Testis (tissue), 3 donors: ENCODE results near the gene NFATC2. TPM values are rescaled to one million over a fixed set of nuclear protein-coding genes. Genes with fewer than 3 reads are reported as not detected.

ENCODE experiments used
- DNase-seq: peaks from one replicate; pipeline ENCODE4 v3.0.0-alpha.2; 2019
- H3K27ac ChIP-seq, 2 donors: fragments of 200-600 bp; sonication (generic); one replicate each; pipeline ENCODE4 v1.5.1; 2019
- H3K27me3 ChIP-seq: fragments of 200-600 bp; sonication (generic); one replicate; pipeline ENCODE4 v1.5.1; 2019
- H3K36me3 ChIP-seq: fragments of 200-600 bp; sonication (generic); one replicate; pipeline ENCODE4 v1.5.1; 2017; ENCODE audit warnings: low read depth; ENCODE audit errors: missing control alignments
- H3K4me1 ChIP-seq: fragments of 200-600 bp; sonication (generic); one replicate; pipeline ENCODE4 v1.5.1; 2019
- H3K4me3 ChIP-seq, 2 donors: fragments of 200-600 bp; sonication (generic); one replicate each; pipeline ENCODE4 v1.5.1; 2017 to 2019
- H3K9me3 ChIP-seq: fragments of 200-600 bp; sonication (generic); one replicate; pipeline ENCODE4 v1.5.1; 2017
- CTCF ChIP-seq, 3 experiments: fragments of 450-650 bp in 2 of 3; fragments of 200-600 bp in 1 of 3; sonication (generic) in 1 of 3; IDR thresholded peaks; one replicate each; pipeline ENCODE4 v1.5.1; 2016 to 2019; ENCODE audit warnings: antibody characterized with exemption in 3 of 3, mild to moderate bottlenecking in 2 of 3, moderate library complexity in 1 of 3
- POLR2A ChIP-seq: fragments of 450-650 bp; IDR thresholded peaks from one replicate; pipeline ENCODE4 v1.6.1; 2017; ENCODE audit warnings: antibody characterized with exemption, mild to moderate bottlenecking, moderate library complexity
- WGBS, 2 donors: methylation state at CpG; one replicate each; pipeline ENCODE4 v1.1.5; 2018; 5-methylcytosine and 5-hydroxymethylcytosine counted together
- intact Hi-C: fragments of 100-400 bp; cut with DNase I; formaldehyde crosslinking; loops from one replicate; pipeline ENCODE4 v1.15.1; 2023; ENCODE audit warnings: low total_unique reads
- polyA plus RNA-seq: library from polyadenylated mRNA; stranded (reverse); fragments of 350-450 nt; fragmentation: Illumina TruSeq; extraction: RNeasy Lipid Tissue Mini Kit (QIAGEN cat#74804); gene quantifications from one replicate; pipeline ENCODE4 v1.2.3, GENCODE V29; 2014; ENCODE audit warnings: low read depth, low replicate concordance; ENCODE audit not compliant: insufficient read depth
- total RNA-seq, 2 donors: library from RNA; depleted of rRNA; stranded (reverse); fragments of >200 nt; gene quantifications; one replicate each; pipeline ENCODE4 v1.2.3, GENCODE V29; 2016

NFATC2 gene
- total and polyA plus RNA-seq, 3 donors from 2014 or later, result 5.4 to 7.5 (median 6.5) TPM

GRCh38 chr20:51505566-51505965, 37.0 kb downstream of the NFATC2 start:
- no peaks in the 10 kb centered on the region for H3K36me3 ChIP-seq
- H3K27me3 ChIP-seq, result no peaks in the 10 kb centered on the region
- DNase-seq, result no peak
- no peaks in the 10 kb centered on the region for H3K9me3 ChIP-seq
- intact Hi-C loops, result no loop called here
- no peaks in the 10 kb centered on the region for H3K4me1 ChIP-seq
- no peak overlapping the region for H3K27ac ChIP-seq
- TF ChIP-seq POLR2A, result no peak
- no peak for TF ChIP-seq CTCF (IDR thresholded peaks at IDR 0.05)
- no peak overlapping the region for H3K4me3 ChIP-seq
- WGBS, 2 donors, result 79 to 81% methylated on average over 12 of the region's 12 CpGs

GRCh38 chr20:51503376-51503775, 39.1 kb downstream of the NFATC2 start:
- no peaks in the 10 kb centered on the region for H3K27me3 ChIP-seq
- no peak for TF ChIP-seq CTCF (IDR thresholded peaks at IDR 0.05)
- no peak for TF ChIP-seq POLR2A
- H3K27ac ChIP-seq, result no peak overlapping the region
- no peak for DNase-seq
- no peak overlapping the region for H3K4me3 ChIP-seq
- H3K9me3 ChIP-seq, result no peaks in the 10 kb centered on the region
- intact Hi-C loops, result no loop called here
- no peaks in the 10 kb centered on the region for H3K4me1 ChIP-seq
- no peaks in the 10 kb centered on the region for H3K36me3 ChIP-seq
- 63 to 94% methylated on average over 1 to 4 of the region's 4 CpGs for WGBS, 2 donors

GRCh38 chr20:51500936-51501335, 41.6 kb downstream of the NFATC2 start:
- H3K9me3 ChIP-seq, result no peaks in the 10 kb centered on the region
- TF ChIP-seq CTCF (IDR thresholded peaks at IDR 0.05) (no peak), POLR2A (no peak)
- 89 to 100% methylated on average over 1 of the region's 1 CpG for WGBS, 2 donors
- H3K4me3 ChIP-seq, result no peak overlapping the region
- peaks cover 8% of the 10 kb centered on the region for H3K4me1 ChIP-seq
- intact Hi-C loops, result no loop called here
- H3K36me3 ChIP-seq, result no peaks in the 10 kb centered on the region
- no peaks in the 10 kb centered on the region for H3K27me3 ChIP-seq
- no peak for DNase-seq
- no peak overlapping the region for H3K27ac ChIP-seq

DNA sequence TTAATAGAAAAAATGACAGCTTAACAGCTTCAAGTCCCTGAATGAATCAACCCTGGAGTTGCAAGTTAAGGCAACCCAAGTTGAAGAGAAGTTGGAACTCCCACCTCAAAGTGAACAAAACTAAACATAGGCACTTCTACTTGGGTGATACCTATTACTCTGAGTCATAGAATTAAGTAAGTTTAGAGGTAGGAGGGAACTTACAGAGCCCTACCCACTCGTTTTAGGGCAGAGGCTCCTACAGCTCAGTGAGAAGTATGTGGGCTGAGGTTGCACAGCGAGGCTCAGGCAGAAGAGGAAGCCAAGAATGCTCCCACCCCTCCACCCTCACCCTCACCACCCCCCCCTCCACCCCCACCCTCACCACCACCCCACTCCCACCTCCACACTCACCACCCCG, 42.2 kb downstream of the NFATC2 start:
- intact Hi-C loops, result no loop called here
- 73 to 81% methylated on average over 3 of the region's 3 CpGs for WGBS, 2 donors
- Histone ChIP-seq H3K9me3 (no peaks in the 10 kb centered on the region), H3K27ac (no peak overlapping the region), H3K36me3 (no peaks in the 10 kb centered on the region), H3K4me1 (peaks cover 8% of the 10 kb centered on the region), H3K27me3 (no peaks in the 10 kb centered on the region), H3K4me3 (no peak overlapping the region)
- no peak for DNase-seq
- TF ChIP-seq POLR2A, result no peak
- no peak for TF ChIP-seq CTCF (IDR thresholded peaks at IDR 0.05)

DNA sequence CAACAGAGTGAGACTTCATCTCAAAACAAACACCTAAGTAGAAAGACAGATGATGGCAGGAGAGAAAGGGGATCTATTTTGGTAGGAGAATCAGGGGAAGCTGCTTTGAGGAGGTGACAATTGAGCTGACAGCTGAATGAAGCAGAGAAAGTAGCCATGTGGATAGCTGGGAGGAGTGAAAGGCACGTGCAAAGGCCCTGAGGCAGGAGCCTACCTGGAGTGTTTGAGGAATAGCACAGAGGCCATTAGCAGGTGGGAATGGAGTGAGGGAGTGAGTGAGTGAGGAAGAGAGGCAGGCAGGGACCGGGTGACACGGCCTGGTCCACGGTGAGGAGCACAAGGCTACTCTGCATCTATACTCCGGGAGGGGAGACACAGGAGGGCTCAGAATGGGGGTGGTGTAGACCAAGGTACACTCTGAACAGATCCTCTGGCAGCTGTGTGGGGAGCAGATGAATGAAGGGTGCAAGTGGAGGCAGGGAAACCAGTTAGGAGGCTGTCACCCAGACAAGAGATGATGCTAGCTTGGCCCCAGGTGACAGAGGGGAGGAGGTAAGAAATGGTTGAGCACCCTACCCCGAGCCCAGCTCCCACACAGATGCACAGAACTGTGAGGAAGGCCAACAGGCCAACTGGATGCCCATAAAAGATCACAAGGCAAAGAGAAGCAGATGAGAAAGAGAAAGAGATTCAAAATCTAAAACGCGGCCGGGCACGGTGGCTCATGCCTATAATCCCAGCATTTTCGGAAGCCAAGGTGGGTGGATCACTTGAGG, 43.6 kb downstream of the NFATC2 start:
- no peak overlapping the region for H3K27ac ChIP-seq
- intact Hi-C loops, result no loop called here

More for the DNA sequence above, 43.6 kb downstream of the NFATC2 start:
- H3K4me1 ChIP-seq, result peaks cover 8% of the 10 kb centered on the region
- H3K36me3 ChIP-seq, result no peaks in the 10 kb centered on the region
- H3K27me3 ChIP-seq, result no peaks in the 10 kb centered on the region
- no peak for DNase-seq
- WGBS, 2 donors, result 95 to 96% methylated on average over 11 of the region's 11 CpGs
- no peak overlapping the region for H3K4me3 ChIP-seq
- H3K9me3 ChIP-seq, result no peaks in the 10 kb centered on the region
- TF ChIP-seq POLR2A, result no peak
- TF ChIP-seq CTCF (IDR thresholded peaks at IDR 0.05), result no peak
